ENCODE data around the gene APOBEC3G.

Gene APOBEC3G

DNA sequence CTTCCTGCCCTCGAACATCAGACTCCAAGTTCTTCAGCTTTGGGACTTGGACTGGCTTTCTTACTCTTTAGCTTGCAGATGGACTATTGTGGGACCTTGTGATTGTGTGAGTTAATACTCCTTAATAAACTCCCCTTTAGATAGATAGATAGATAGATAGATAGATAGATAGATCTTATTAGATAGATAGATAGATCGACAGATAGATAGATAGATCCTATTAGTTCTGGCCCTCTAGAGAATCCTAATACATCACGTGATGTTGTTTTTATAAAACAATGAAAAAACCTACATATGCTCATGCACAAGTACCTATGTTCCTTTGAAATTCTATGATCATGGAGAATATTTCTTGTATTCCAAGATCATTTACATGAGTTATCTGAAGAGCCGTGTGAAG, 43.9 kb downstream of the APOBEC3G start:
- Histone ChIP-seq H3K36me3 (no peaks in the 10 kb centered on the region), H3K4me3 (ENCODE audit: low read depth in 1 of 2, low read length in 1 of 2) (no peak overlapping the region), H3K9me3 (no peaks in the 10 kb centered on the region), H3K27me3 (peaks cover 16% of the 10 kb centered on the region), H3K27ac (no peak overlapping the region), H3K4me1 (ENCODE audit: control insufficient read depth in 1 of 2, insufficient read depth in 1 of 2, low read depth in 1 of 2, low read length in 1 of 2) (no peaks in the 10 kb centered on the region)
- TF ChIP-seq, protein P1, sequence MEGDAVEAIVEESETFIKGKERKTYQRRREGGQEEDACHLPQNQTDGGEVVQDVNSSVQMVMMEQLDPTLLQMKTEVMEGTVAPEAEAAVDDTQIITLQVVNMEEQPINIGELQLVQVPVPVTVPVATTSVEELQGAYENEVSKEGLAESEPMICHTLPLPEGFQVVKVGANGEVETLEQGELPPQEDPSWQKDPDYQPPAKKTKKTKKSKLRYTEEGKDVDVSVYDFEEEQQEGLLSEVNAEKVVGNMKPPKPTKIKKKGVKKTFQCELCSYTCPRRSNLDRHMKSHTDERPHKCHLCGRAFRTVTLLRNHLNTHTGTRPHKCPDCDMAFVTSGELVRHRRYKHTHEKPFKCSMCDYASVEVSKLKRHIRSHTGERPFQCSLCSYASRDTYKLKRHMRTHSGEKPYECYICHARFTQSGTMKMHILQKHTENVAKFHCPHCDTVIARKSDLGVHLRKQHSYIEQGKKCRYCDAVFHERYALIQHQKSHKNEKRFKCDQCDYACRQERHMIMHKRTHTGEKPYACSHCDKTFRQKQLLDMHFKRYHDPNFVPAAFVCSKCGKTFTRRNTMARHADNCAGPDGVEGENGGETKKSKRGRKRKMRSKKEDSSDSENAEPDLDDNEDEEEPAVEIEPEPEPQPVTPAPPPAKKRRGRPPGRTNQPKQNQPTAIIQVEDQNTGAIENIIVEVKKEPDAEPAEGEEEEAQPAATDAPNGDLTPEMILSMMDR (IDR thresholded peaks at IDR 0.05), result no peak

DNA sequence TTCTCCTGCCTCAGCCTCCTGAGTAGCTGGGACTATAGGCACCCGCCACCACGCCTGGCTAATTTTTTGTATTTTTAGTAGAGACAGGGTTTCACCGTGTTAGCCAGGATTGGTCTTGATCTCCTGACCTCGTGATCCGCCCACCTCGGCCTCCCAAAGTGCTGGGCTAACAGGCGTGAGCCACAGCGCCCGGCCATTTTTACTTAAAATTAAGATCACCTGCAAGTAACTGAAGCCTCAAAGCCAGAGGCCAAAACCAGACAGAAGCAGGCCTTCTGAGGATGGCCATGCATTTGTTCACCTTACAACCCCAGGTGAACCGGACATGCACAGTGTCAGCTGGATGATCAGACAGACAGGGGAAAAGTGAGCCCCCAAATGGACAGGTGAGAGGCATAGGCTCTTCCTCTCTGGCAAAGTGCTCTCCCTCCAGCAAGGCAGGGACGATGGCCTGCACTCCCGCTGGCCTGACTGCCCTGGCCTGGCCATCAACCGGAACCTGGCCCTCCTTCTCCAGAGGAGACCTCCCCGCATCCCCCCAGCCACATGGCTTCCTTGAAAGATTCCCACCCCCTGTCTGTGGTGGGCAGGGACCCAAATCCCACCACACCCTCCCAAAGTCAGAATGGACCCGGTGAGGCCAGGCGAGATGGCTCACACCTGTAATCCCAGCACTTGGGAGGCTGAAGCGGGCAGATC, 45.8 kb downstream of the APOBEC3G start:
- TF ChIP-seq, protein P1 (IDR thresholded peaks at IDR 0.05), result no peak
- H3K27ac ChIP-seq, result no peak overlapping the region
- H3K4me3 ChIP-seq (ENCODE audit: low read depth in 1 of 2, low read length in 1 of 2), result no peak overlapping the region
- H3K36me3 ChIP-seq, result no peaks in the 10 kb centered on the region
- no peaks in the 10 kb centered on the region for H3K9me3 ChIP-seq
- H3K4me1 ChIP-seq (ENCODE audit: control insufficient read depth in 1 of 2, insufficient read depth in 1 of 2, low read depth in 1 of 2, low read length in 1 of 2), result no peaks in the 10 kb centered on the region
- peaks cover 16% of the 10 kb centered on the region for H3K27me3 ChIP-seq

DNA sequence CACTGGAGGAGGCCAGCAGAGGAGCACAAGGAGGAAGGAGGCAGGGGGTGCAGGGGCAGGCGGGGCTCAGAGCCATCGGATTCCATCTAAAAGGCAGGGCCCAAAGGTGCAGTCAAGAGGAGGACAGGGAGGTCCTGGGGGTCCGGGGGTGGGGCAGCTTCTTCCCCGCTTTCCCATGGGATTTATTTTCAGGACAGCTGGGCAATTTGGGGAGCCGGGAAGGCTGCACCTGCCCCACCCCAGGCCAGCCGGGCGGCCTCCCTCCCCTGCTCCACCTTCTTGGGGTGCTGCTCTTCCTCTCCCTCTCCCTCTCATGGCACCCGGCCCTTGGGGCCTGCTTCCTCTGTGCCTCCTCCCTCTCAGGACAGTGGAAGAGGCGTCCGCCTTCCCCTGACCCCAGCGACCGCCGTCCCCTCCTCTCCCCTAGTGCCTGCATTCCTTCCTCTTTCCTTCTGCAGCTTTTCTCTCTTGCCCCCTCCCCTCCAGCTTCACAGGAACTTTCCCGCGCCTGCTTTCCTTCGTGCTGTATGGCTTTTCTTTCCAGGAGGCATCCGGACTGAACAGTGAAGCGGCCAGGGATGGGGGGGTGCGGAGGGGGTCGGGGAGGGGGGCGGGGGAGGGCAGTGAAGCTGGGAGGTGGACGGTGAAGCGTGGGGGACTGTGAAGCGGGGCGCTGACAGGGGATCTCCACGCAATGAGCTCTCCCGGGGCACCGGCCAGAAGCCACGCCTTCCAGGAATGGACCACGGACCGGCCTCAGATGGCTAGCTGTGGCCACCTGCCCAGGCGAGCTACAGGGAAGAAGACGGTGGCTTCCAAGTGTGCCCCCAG, 46.9 kb downstream of the APOBEC3G start:
- no peak overlapping the region for H3K27ac ChIP-seq
- H3K4me3 ChIP-seq (ENCODE audit: low read depth in 1 of 2, low read length in 1 of 2), result no peak overlapping the region
- peaks cover 16% of the 10 kb centered on the region for H3K27me3 ChIP-seq
- TF ChIP-seq, protein P1 (IDR thresholded peaks at IDR 0.05), result no peak
- no peaks in the 10 kb centered on the region for H3K4me1 ChIP-seq (ENCODE audit: control insufficient read depth in 1 of 2, insufficient read depth in 1 of 2, low read depth in 1 of 2, low read length in 1 of 2)
- no peaks in the 10 kb centered on the region for H3K9me3 ChIP-seq
- H3K36me3 ChIP-seq, result no peaks in the 10 kb centered on the region

DNA sequence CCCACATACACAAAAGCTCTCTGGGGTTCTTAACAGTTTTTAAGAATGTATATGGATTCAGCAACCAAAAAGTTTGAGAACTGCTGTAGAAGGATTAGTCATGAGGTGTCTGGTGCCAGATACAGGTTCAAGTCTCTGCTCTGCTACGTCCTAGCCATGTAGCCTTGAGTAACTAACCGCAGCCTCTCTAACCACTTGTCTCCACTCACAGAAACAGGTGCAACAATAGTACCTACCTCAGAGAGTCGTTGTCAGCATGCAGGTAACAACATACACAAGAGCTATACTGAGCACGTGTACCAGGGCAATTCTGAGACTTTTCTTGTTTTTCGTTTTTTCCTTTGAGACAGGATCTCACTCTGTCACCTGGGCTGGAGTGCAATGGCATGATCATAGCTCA, 48.5 kb downstream of the APOBEC3G start:
- TF ChIP-seq, protein P1 (IDR thresholded peaks at IDR 0.05), result no peak
- no peaks in the 10 kb centered on the region for H3K4me1 ChIP-seq (ENCODE audit: control insufficient read depth in 1 of 2, insufficient read depth in 1 of 2, low read depth in 1 of 2, low read length in 1 of 2)
- no peak overlapping the region for H3K4me3 ChIP-seq (ENCODE audit: low read depth in 1 of 2, low read length in 1 of 2)
- no peak overlapping the region for H3K27ac ChIP-seq
- H3K27me3 ChIP-seq, result peaks cover 16% of the 10 kb centered on the region
- no peaks in the 10 kb centered on the region for H3K9me3 ChIP-seq
- H3K36me3 ChIP-seq, result peaks cover 6% of the 10 kb centered on the region

DNA sequence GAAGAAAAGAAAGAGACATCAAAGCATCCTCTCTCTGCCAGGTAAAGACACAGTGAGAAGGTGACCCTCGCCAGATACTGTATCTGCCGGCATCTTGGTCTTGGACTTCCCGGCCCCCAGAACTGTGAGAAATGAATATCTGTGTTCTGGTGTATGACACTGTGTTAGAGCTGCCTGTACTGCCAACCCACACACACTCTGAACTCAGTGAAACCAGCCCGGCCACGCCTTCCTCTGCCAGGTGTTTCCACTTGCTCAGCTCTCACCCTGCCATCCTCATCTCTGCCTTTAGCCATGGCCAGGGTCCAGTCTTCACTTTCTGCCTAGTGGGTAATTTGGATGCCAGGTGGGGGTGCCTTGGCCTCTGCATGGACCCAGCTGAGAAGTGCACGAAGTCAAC, 51.4 kb downstream of the APOBEC3G start:
- H3K4me3 ChIP-seq (ENCODE audit: low read depth in 1 of 2, low read length in 1 of 2), result no peak overlapping the region
- peaks cover 26% of the 10 kb centered on the region for H3K36me3 ChIP-seq
- peaks cover 13% of the 10 kb centered on the region for H3K27me3 ChIP-seq
- TF ChIP-seq, protein P1 (IDR thresholded peaks at IDR 0.05), result no peak
- no peak overlapping the region for H3K27ac ChIP-seq
- no peaks in the 10 kb centered on the region for H3K4me1 ChIP-seq (ENCODE audit: control insufficient read depth in 1 of 2, insufficient read depth in 1 of 2, low read depth in 1 of 2, low read length in 1 of 2)
- H3K9me3 ChIP-seq, result no peaks in the 10 kb centered on the region
